H1 (cell line): Measurements from ENCODE around the gene CTSW. TPM values are rescaled to one million over a fixed set of nuclear protein-coding genes. Genes with fewer than 3 reads are reported as not detected.
A peak's percentile ranks its signal among the peaks of the same experiment; 100 is the strongest.

Source experiments
- BCL11A ChIP-seq, 2 experiments: IDR thresholded peaks; one replicate each; pipeline ENCODE4 v1.6.1; 2011; ENCODE audit warnings: low read depth in 2 of 2, low read length in 2 of 2, mild to moderate bottlenecking in 2 of 2
- CTBP2 ChIP-seq: IDR thresholded peaks from 2 replicates; pipeline ENCODE4 v1.7.0; 2011; ENCODE audit warnings: borderline replicate concordance, mild to moderate bottlenecking, moderate library complexity, mixed read lengths, low read length; ENCODE audit not compliant: insufficient read depth, insufficient read length
- KDM1A ChIP-seq: fragments of 200-600, 300-600 bp; sonication (generic); IDR thresholded peaks from 2 replicates; pipeline ENCODE4 v1.7.1; 2016; ENCODE audit warnings: mild to moderate bottlenecking, low read length, borderline replicate concordance
- RBBP5 ChIP-seq: IDR thresholded peaks from 2 replicates; pipeline ENCODE4 v1.7.1; 2012; ENCODE audit warnings: low read depth, mild to moderate bottlenecking, inconsistent platforms, low read length, moderate library complexity, borderline replicate concordance
- SUZ12 ChIP-seq: fragments of 200-600 bp; sonication (generic); IDR thresholded peaks from 2 replicates; pipeline ENCODE4 v1.6.1; 2012; ENCODE audit warnings: mild to moderate bottlenecking, inconsistent platforms, low read length, moderate library complexity, mixed read lengths
- TCF12 ChIP-seq: IDR thresholded peaks from 2 replicates; pipeline ENCODE4 v1.6.1; 2011; ENCODE audit warnings: low read depth, mild to moderate bottlenecking, low read length
- polyA plus RNA-seq, 7 experiments: library from polyadenylated mRNA; depleted of rRNA in 3 of 7; stranded (reverse) in 5 of 7; unstranded in 2 of 7; fragments of >200 nt in 5 of 7; fragments of 200-250 nt in 2 of 7; gene quantifications; 1 replicate in 5 of 7; 2 replicates in 1 of 7; 4 replicates in 1 of 7; pipeline versions ENCODE4 v1.2.1 to v1.2.3, GENCODE V29; 2011 to 2013; ENCODE audit warnings: missing spikeins in 2 of 7, mixed read lengths in 2 of 7
- total RNA-seq: library from RNA; stranded (reverse); fragmentation: NEBNext Ultra II Directional; extraction: Animal tissue kit (Norgen Biotek cat#: 25700); gene quantifications from 2 replicates; pipeline ENCODE4 v1.2.1, GENCODE V29; 2021
- TF ChIP-seq, protein P1 (sequence below): fragments of 300-600 bp; sonication (generic); IDR thresholded peaks from 2 replicates; pipeline ENCODE4 v1.7.1; 2012; ENCODE audit warnings: low read length, moderate library complexity, mild to moderate bottlenecking, inconsistent platforms; ENCODE audit not compliant: insufficient replicate concordance
- TF ChIP-seq, protein P2 (sequence below): IDR thresholded peaks from 2 replicates; pipeline ENCODE4 v1.6.1; 2012; ENCODE audit warnings: inconsistent platforms

Gene CTSW
- total and polyA plus RNA-seq, 2 of the 8 experiments (the other 6 are each of a cell fraction or from before 2014, with no cell fraction given): not detected

DNA sequence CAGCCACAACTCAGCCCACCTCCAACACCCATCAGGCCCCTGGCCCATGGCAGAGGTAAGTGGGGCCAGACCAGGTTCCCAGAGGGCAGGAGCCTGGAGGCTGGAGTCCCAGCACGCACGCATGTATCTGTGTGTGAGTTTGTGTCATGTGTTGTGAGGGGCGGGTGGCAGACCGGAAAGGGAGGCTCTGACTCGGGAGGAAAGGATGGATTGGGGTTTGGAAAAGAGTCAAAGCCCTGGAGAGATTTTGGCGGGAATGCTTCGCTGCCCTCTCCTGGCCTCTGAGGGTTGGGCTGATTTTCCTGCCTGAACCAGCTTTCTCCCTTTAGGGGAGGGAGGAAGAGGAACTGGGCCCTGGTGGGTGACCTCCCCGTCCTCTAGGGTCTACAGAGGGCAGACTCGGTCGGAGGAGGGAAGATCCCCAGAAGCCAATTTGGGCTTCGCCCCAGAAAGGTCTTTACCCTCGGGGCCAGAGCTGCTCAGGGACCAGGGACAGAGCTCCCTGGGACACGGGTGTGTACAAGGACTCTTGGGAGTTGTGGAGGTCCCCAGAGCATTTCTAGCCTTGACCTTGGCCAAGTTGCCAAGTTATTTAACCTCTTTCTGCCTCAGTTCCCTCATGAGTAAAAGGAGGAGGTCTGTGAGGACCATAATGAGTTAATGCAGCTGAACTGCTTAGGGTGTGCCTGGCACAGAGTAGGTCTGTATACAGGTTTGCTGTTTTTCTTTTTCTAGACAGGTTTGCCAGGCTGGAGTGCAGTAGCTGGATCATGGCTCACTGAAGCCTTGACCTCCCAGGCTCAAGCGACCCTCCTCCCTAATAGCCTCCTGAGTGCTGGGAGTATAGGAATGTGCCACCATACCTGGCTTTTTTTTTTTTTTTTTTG is 32.3 kb downstream of the CTSW start (continued):
- TF ChIP-seq, protein P1, sequence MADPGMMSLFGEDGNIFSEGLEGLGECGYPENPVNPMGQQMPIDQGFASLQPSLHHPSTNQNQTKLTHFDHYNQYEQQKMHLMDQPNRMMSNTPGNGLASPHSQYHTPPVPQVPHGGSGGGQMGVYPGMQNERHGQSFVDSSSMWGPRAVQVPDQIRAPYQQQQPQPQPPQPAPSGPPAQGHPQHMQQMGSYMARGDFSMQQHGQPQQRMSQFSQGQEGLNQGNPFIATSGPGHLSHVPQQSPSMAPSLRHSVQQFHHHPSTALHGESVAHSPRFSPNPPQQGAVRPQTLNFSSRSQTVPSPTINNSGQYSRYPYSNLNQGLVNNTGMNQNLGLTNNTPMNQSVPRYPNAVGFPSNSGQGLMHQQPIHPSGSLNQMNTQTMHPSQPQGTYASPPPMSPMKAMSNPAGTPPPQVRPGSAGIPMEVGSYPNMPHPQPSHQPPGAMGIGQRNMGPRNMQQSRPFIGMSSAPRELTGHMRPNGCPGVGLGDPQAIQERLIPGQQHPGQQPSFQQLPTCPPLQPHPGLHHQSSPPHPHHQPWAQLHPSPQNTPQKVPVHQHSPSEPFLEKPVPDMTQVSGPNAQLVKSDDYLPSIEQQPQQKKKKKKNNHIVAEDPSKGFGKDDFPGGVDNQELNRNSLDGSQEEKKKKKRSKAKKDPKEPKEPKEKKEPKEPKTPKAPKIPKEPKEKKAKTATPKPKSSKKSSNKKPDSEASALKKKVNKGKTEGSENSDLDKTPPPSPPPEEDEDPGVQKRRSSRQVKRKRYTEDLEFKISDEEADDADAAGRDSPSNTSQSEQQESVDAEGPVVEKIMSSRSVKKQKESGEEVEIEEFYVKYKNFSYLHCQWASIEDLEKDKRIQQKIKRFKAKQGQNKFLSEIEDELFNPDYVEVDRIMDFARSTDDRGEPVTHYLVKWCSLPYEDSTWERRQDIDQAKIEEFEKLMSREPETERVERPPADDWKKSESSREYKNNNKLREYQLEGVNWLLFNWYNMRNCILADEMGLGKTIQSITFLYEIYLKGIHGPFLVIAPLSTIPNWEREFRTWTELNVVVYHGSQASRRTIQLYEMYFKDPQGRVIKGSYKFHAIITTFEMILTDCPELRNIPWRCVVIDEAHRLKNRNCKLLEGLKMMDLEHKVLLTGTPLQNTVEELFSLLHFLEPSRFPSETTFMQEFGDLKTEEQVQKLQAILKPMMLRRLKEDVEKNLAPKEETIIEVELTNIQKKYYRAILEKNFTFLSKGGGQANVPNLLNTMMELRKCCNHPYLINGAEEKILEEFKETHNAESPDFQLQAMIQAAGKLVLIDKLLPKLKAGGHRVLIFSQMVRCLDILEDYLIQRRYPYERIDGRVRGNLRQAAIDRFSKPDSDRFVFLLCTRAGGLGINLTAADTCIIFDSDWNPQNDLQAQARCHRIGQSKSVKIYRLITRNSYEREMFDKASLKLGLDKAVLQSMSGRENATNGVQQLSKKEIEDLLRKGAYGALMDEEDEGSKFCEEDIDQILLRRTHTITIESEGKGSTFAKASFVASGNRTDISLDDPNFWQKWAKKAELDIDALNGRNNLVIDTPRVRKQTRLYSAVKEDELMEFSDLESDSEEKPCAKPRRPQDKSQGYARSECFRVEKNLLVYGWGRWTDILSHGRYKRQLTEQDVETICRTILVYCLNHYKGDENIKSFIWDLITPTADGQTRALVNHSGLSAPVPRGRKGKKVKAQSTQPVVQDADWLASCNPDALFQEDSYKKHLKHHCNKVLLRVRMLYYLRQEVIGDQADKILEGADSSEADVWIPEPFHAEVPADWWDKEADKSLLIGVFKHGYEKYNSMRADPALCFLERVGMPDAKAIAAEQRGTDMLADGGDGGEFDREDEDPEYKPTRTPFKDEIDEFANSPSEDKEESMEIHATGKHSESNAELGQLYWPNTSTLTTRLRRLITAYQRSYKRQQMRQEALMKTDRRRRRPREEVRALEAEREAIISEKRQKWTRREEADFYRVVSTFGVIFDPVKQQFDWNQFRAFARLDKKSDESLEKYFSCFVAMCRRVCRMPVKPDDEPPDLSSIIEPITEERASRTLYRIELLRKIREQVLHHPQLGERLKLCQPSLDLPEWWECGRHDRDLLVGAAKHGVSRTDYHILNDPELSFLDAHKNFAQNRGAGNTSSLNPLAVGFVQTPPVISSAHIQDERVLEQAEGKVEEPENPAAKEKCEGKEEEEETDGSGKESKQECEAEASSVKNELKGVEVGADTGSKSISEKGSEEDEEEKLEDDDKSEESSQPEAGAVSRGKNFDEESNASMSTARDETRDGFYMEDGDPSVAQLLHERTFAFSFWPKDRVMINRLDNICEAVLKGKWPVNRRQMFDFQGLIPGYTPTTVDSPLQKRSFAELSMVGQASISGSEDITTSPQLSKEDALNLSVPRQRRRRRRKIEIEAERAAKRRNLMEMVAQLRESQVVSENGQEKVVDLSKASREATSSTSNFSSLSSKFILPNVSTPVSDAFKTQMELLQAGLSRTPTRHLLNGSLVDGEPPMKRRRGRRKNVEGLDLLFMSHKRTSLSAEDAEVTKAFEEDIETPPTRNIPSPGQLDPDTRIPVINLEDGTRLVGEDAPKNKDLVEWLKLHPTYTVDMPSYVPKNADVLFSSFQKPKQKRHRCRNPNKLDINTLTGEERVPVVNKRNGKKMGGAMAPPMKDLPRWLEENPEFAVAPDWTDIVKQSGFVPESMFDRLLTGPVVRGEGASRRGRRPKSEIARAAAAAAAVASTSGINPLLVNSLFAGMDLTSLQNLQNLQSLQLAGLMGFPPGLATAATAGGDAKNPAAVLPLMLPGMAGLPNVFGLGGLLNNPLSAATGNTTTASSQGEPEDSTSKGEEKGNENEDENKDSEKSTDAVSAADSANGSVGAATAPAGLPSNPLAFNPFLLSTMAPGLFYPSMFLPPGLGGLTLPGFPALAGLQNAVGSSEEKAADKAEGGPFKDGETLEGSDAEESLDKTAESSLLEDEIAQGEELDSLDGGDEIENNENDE: no peak
- TF ChIP-seq RBBP5: no peak
- TF ChIP-seq KDM1A: no peak
- TF ChIP-seq, protein P2, sequence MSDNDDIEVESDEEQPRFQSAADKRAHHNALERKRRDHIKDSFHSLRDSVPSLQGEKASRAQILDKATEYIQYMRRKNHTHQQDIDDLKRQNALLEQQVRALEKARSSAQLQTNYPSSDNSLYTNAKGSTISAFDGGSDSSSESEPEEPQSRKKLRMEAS: peak; percentile 69
- no peak for TF ChIP-seq CTBP2
- no peak for TF ChIP-seq SUZ12
- no peak for TF ChIP-seq BCL11A (IDR thresholded peaks at IDR 0.05; ENCODE audit: low read depth in 2 of 2, low read length in 2 of 2)
- TF ChIP-seq TCF12: no peak
